Left ventricle myocardium inferior (tissue), 1 donor: Measurements from ENCODE around the gene SETD3. TPM values are rescaled to one million over a fixed set of nuclear protein-coding genes. Genes with fewer than 3 reads are reported as not detected.

Source experiments
- DNase-seq: peaks from one replicate; pipeline ENCODE4 v3.0.0-alpha.2; 2020
- H3K27ac ChIP-seq: fragments of 200-600 bp; replicated peaks from 2 replicates; pipeline ENCODE4 v1.8.0; 2021
- H3K27me3 ChIP-seq: fragments of 200-600 bp; 2 replicates; pipeline ENCODE4 v1.8.0; 2021; ENCODE audit warnings: low read depth
- H3K36me3 ChIP-seq: fragments of 200-600 bp; 2 replicates; pipeline ENCODE4 v1.8.0; 2021
- H3K4me1 ChIP-seq: fragments of 200-600 bp; 2 replicates; pipeline ENCODE4 v1.8.0; 2021
- H3K4me3 ChIP-seq: fragments of 200-600 bp; 2 replicates; pipeline ENCODE4 v1.8.0; 2021; ENCODE audit warnings: mild to moderate bottlenecking, moderate library complexity
- H3K9me3 ChIP-seq: fragments of 200-600 bp; replicated peaks from 2 replicates; pipeline ENCODE4 v1.8.0; 2021
- CTCF ChIP-seq: fragments of 200-600 bp; IDR thresholded peaks from 2 replicates; pipeline ENCODE4 v1.8.0; 2021; ENCODE audit warnings: antibody characterized with exemption, mild to moderate bottlenecking, borderline replicate concordance
- intact Hi-C: fragments of 100-400 bp; cut with micrococcal nuclease; formaldehyde crosslinking; loops from one replicate; pipeline ENCODE4 v1.11.0; 2022
- total RNA-seq: library from RNA; stranded (reverse); fragmentation: NEBNext Ultra II Directional; extraction: Animal tissue kit (Norgen Biotek cat#: 25700); gene quantifications from one replicate; pipeline ENCODE4 v1.2.1, GENCODE V29; 2021
- donor health status: DM: no; HTN: yes; CAD: no; lungs with severe emphysema.

SETD3 gene
- total RNA-seq, 1 donor from 2014 or later = 101 TPM

- H3K4me1 ChIP-seq = peaks cover 6% of the 10 kb centered on the region
- intact Hi-C loops = no loop called here
- H3K4me3 ChIP-seq = no peak overlapping the region
- H3K27ac ChIP-seq = no peak overlapping the region
- H3K36me3 ChIP-seq = peaks cover 11% of the 10 kb centered on the region
- H3K9me3 ChIP-seq = no peaks in the 10 kb centered on the region
- DNase-seq = no peak
- peaks cover under 1% of the 10 kb centered on the region for H3K27me3 ChIP-seq
- no peak for TF ChIP-seq CTCF
Measured at GRCh38 chr14:99391671-99392070, 89.0 kb downstream of the SETD3 start.

- peak; percentile 70 for TF ChIP-seq CTCF
- H3K4me1 ChIP-seq = peaks cover 6% of the 10 kb centered on the region
- peaks cover 24% of the 10 kb centered on the region for H3K27me3 ChIP-seq
- peaks cover 5% of the 10 kb centered on the region for H3K36me3 ChIP-seq
- no peaks in the 10 kb centered on the region for H3K9me3 ChIP-seq
- H3K27ac ChIP-seq = no peak overlapping the region
- no peak for DNase-seq
- intact Hi-C loops = no loop called here
- no peak overlapping the region for H3K4me3 ChIP-seq
Measured at GRCh38 chr14:99389174-99389826, 91.4 kb downstream of the SETD3 start.

- H3K9me3 ChIP-seq = no peaks in the 10 kb centered on the region
- no peak for TF ChIP-seq CTCF
- H3K4me3 ChIP-seq = no peak overlapping the region
- intact Hi-C loops = no loop called here
- peaks cover 6% of the 10 kb centered on the region for H3K4me1 ChIP-seq
- H3K36me3 ChIP-seq = no peaks in the 10 kb centered on the region
- H3K27me3 ChIP-seq = peaks cover 34% of the 10 kb centered on the region
- no peak for DNase-seq
- no peak overlapping the region for H3K27ac ChIP-seq
Measured at GRCh38 chr14:99388286-99388685, 92.4 kb downstream of the SETD3 start.

- no peak for TF ChIP-seq CTCF
- no peaks in the 10 kb centered on the region for H3K9me3 ChIP-seq
- peaks cover 6% of the 10 kb centered on the region for H3K4me1 ChIP-seq
- peaks cover 38% of the 10 kb centered on the region for H3K27me3 ChIP-seq
- DNase-seq = no peak
- intact Hi-C loops = no loop called here
- H3K27ac ChIP-seq = no peak overlapping the region
- H3K4me3 ChIP-seq = no peak overlapping the region
- H3K36me3 ChIP-seq = no peaks in the 10 kb centered on the region
Measured at GRCh38 chr14:99387880-99388279, 92.8 kb downstream of the SETD3 start.

- Histone ChIP-seq H3K27ac (no peak overlapping the region), H3K9me3 (no peaks in the 10 kb centered on the region), H3K4me3 (no peak overlapping the region), H3K27me3 (peaks cover 68% of the 10 kb centered on the region), H3K36me3 (no peaks in the 10 kb centered on the region), H3K4me1 (peaks cover 6% of the 10 kb centered on the region)
- no peak for TF ChIP-seq CTCF
- DNase-seq = no peak
- intact Hi-C loops = no loop called here
Measured at GRCh38 chr14:99384450-99385417, 95.9 kb downstream of the SETD3 start.
